Measurements from ENCODE around the gene FIBP.

FIBP gene

DNA sequence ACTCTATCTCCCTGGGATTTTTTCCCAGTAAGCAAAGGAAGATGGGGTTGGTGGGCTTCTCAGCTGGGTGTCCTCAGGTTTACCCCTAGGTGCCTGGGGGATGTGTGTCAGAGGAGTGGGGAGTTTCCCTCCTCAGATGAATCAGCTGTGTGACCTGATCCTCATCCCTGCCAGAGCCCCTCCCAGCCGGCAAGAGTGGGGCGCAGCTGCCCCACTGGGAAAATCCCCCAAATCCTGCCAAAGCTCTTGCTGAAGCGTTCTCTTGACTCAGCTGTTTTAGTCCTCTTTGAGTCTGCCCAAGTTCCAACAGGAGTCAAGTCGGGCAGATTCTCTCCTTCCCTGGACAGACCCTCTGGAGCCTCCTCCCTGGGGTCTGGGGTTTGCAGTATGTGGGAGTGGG, 24.6 kb upstream of the FIBP start:
- no peak for DNase-seq (ENCODE audit: low spot score)
- no peak for TF ChIP-seq CTCF (IDR thresholded peaks at IDR 0.05; ENCODE audit: extremely low read depth, missing control alignments)

DNA sequence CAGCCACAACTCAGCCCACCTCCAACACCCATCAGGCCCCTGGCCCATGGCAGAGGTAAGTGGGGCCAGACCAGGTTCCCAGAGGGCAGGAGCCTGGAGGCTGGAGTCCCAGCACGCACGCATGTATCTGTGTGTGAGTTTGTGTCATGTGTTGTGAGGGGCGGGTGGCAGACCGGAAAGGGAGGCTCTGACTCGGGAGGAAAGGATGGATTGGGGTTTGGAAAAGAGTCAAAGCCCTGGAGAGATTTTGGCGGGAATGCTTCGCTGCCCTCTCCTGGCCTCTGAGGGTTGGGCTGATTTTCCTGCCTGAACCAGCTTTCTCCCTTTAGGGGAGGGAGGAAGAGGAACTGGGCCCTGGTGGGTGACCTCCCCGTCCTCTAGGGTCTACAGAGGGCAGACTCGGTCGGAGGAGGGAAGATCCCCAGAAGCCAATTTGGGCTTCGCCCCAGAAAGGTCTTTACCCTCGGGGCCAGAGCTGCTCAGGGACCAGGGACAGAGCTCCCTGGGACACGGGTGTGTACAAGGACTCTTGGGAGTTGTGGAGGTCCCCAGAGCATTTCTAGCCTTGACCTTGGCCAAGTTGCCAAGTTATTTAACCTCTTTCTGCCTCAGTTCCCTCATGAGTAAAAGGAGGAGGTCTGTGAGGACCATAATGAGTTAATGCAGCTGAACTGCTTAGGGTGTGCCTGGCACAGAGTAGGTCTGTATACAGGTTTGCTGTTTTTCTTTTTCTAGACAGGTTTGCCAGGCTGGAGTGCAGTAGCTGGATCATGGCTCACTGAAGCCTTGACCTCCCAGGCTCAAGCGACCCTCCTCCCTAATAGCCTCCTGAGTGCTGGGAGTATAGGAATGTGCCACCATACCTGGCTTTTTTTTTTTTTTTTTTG, 23.7 kb upstream of the FIBP start:
- no peak for DNase-seq (ENCODE audit: low spot score)

GRCh38 chr11:65907878-65908277, 19.6 kb upstream of the FIBP start:
- no peak for TF ChIP-seq CTCF (IDR thresholded peaks at IDR 0.05; ENCODE audit: extremely low read depth, missing control alignments)
- DNase-seq (ENCODE audit: low spot score), result no peak

More for the DNA sequence above, 23.7 kb upstream of the FIBP start:
- no peak for TF ChIP-seq CTCF (IDR thresholded peaks at IDR 0.05; ENCODE audit: extremely low read depth, missing control alignments)

DNA sequence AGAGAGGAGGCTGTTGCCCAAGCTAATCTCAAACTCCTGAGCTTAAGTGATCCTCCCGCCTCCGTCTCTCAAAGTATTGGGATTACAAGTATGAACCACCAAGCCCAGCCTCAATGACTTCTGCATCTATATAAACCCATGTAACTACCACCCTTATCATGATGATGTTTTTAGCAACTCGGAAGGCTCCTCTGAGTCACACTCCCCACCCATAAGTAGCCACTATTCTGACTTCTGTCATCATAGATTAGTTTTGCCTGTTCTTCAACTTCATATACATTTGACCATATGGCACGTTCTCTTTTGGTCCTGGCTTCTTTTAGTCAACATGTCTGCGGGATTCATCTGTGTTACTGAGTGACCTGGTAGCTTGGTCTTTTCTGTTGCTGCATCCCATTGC, 18.3 kb upstream of the FIBP start:
- TF ChIP-seq CTCF (IDR thresholded peaks at IDR 0.05; ENCODE audit: extremely low read depth, missing control alignments), result no peak
- no peak for DNase-seq (ENCODE audit: low spot score)

DNA sequence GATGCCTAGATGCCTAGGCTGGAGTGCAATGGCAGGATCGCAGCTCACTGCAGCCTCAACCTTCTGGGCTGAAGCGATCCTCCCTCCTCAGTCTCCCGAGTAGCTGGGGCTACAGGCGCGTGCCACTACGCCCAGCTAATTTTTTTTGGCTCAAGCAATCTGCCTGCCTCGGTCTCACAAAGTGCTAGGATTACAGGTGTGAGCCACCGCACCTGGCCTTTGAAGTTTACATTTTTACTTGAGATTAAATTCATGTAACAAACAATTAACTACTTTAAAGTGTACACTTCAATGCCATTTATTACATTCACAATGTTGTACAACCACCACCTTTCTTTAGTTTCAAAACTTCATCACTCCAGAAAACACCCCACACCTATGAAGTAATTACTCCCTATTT, 15.4 kb upstream of the FIBP start:
- TF ChIP-seq CTCF (IDR thresholded peaks at IDR 0.05; ENCODE audit: extremely low read depth, missing control alignments), result no peak
- no peak for DNase-seq (ENCODE audit: low spot score)

- TF ChIP-seq CTCF (IDR thresholded peaks at IDR 0.05; ENCODE audit: extremely low read depth, missing control alignments), result no peak
- no peak for DNase-seq (ENCODE audit: low spot score)
These were observed 14.8 kb upstream of the FIBP start for GRCh38 chr11:65903068-65903481.

- no peak for TF ChIP-seq CTCF (IDR thresholded peaks at IDR 0.05; ENCODE audit: extremely low read depth, missing control alignments)
- DNase-seq (ENCODE audit: low spot score), result no peak
These were observed 12.6 kb upstream of the FIBP start for GRCh38 chr11:65900899-65901180.
